Measurements from ENCODE around the gene CCNT2. TPM values are rescaled to one million over a fixed set of nuclear protein-coding genes. Genes with fewer than 3 reads are reported as not detected.
"Not testable (repeated sequence)": the region's sequence is repeated elsewhere in the genome, so short reads cannot be mapped to it uniquely, and the experiment has no call there.

CCNT2 gene
- total RNA-seq, 1 donor from 2014 or later = 108 TPM

DNA sequence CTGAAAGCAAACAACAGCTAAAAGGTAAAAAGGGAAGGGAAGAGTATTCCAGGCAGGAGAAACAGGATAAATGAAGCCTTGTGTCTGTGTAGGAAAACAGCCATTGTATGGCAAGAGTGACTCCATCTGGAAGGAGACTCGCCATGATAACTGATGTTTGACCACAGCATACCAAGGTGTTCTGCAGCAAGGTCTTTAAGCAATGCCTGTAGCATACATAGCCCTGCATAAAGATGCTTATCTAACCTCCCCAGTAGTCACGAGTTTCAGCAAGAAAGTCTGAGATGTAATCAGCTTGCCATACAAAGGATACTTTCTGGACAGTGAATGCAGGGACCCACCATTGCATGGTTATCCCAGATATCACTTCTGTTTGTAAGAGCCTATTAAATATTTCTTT, 11.9 kb upstream of the CCNT2 start:
- no peak for DNase-seq (ENCODE audit: low spot score)
- H3K4me1 Mint-ChIP-seq = no peaks in the 10 kb centered on the region
- H3K9me3 ChIP-seq (ENCODE audit: low read depth) = no peaks in the 10 kb centered on the region
- H3K4me3 ChIP-seq = no peak overlapping the region
- no peaks in the 10 kb centered on the region for H4K20me1 ChIP-seq (ENCODE audit: low read depth)
- no peak overlapping the region for H2AFZ ChIP-seq (replicated peaks)
- no peak overlapping the region for H3K4me3 Mint-ChIP-seq
- H3K27ac ChIP-seq = no peak overlapping the region
- no peak overlapping the region for H3K27ac Mint-ChIP-seq
- no peaks in the 10 kb centered on the region for H3K27me3 ChIP-seq
- TF ChIP-seq EZH2 (IDR thresholded peaks at IDR 0.05) (no peak), EZH2phosphoT487 (IDR thresholded peaks at IDR 0.05) (no peak)
- TF ChIP-seq, protein P1, sequence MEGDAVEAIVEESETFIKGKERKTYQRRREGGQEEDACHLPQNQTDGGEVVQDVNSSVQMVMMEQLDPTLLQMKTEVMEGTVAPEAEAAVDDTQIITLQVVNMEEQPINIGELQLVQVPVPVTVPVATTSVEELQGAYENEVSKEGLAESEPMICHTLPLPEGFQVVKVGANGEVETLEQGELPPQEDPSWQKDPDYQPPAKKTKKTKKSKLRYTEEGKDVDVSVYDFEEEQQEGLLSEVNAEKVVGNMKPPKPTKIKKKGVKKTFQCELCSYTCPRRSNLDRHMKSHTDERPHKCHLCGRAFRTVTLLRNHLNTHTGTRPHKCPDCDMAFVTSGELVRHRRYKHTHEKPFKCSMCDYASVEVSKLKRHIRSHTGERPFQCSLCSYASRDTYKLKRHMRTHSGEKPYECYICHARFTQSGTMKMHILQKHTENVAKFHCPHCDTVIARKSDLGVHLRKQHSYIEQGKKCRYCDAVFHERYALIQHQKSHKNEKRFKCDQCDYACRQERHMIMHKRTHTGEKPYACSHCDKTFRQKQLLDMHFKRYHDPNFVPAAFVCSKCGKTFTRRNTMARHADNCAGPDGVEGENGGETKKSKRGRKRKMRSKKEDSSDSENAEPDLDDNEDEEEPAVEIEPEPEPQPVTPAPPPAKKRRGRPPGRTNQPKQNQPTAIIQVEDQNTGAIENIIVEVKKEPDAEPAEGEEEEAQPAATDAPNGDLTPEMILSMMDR (IDR thresholded peaks at IDR 0.05) = no peak
- no peaks in the 10 kb centered on the region for H3K9me3 Mint-ChIP-seq
- H3K36me3 Mint-ChIP-seq = no peaks in the 10 kb centered on the region
- no peaks in the 10 kb centered on the region for H3K36me3 ChIP-seq
- no peaks in the 10 kb centered on the region for H3K4me1 ChIP-seq
- no peak overlapping the region for H3K4me2 ChIP-seq
- no peak overlapping the region for H3K9ac ChIP-seq
- no peaks in the 10 kb centered on the region for H3F3A ChIP-seq (ENCODE audit: low read depth)
- peaks cover 6% of the 10 kb centered on the region for H3K27me3 Mint-ChIP-seq (ENCODE audit: insufficient read depth, low read depth)
- no peaks in the 10 kb centered on the region for H3K79me2 ChIP-seq (ENCODE audit: low read depth)

DNA sequence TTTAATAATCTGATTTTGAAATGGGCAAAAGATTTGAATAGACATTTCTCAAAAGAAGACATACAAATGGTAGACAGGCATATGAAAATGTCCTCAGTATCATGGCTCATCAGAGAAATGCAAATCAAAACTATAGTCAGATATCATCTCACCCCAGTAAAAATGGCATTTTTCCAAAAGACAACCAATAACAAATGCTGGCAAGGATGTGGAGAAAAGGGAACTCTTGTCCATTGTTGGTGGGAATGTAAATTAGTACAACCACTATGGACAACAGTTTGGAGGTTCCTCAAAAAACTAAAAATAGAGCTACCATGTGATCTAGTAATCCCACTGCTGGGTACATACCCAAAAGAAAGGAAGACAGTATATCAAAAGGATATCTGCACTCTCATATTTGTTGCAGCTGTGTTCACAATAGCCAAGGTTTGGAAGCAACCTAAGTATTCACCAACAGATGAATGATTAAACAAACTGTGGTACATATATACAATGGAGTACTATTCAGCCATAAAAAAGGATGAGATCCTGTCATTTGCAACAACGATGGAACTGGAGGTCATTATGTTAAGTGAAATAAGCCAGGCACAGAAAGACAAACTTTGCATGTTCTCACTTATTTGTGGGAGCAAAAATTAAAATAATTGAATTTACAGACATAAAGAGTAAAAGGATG, 11.0 kb upstream of the CCNT2 start:
- not testable (repeated sequence) for H3K4me3 ChIP-seq; H3K4me3 Mint-ChIP-seq; H3K9me3 ChIP-seq (ENCODE audit: low read depth); H3K9ac ChIP-seq; H2AFZ ChIP-seq (replicated peaks); DNase-seq (ENCODE audit: low spot score); H3K27ac Mint-ChIP-seq; H3K36me3 ChIP-seq; H3K4me1 ChIP-seq; H3K4me1 Mint-ChIP-seq; H3K4me2 ChIP-seq; H3K27ac ChIP-seq; H3K9me3 Mint-ChIP-seq; H3F3A ChIP-seq (ENCODE audit: low read depth); H3K36me3 Mint-ChIP-seq; H3K79me2 ChIP-seq (ENCODE audit: low read depth); H3K27me3 ChIP-seq; H3K27me3 Mint-ChIP-seq (ENCODE audit: insufficient read depth, low read depth); H4K20me1 ChIP-seq (ENCODE audit: low read depth)

DNA sequence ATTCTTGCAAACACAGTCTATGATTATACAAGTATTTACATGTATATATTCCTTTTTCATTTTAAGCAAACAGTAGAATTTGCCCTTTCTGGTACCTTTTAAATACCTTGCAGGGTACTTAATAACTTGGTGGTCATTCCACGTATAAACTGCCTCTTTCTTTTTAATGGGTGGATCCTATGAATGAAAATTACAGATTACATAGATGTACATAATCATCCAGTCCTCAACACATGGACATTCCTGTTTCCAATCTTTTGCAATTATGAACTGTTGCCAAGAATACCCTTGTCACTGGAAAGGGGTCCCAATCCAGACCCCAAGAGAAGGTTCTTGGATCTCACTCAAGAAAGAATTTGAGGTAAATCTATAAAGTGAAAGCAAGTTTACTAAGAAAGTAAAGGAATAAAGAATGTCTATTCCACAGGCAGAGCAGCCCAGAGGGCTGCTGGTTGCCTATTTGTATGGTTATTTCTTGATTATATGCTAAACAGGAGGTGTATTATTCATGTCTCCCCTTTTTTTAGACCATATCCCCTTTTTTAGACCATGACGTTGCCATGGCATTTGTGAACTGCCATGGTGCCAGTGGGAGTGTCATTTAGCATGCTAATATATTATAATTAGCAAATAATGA, 7.7 kb upstream of the CCNT2 start:
- Histone ChIP-seq H3K9ac (no peak overlapping the region), H3K27me3 (no peaks in the 10 kb centered on the region), H3F3A (ENCODE audit: low read depth) (no peaks in the 10 kb centered on the region), H3K4me1 (no peaks in the 10 kb centered on the region), H3K27ac (no peak overlapping the region), H3K4me3 (no peak overlapping the region), H2AFZ (replicated peaks) (no peak overlapping the region), H3K4me2 (no peak overlapping the region), H4K20me1 (ENCODE audit: low read depth) (no peaks in the 10 kb centered on the region), H3K36me3 (no peaks in the 10 kb centered on the region), H3K79me2 (ENCODE audit: low read depth) (no peaks in the 10 kb centered on the region), H3K9me3 (ENCODE audit: low read depth) (no peaks in the 10 kb centered on the region)
- TF ChIP-seq, protein P1 (IDR thresholded peaks at IDR 0.05) = no peak
- TF ChIP-seq EZH2 (IDR thresholded peaks at IDR 0.05) = no peak
- TF ChIP-seq EZH2phosphoT487 (IDR thresholded peaks at IDR 0.05) = no peak
- no peaks in the 10 kb centered on the region for H3K36me3 Mint-ChIP-seq
- H3K4me1 Mint-ChIP-seq = no peaks in the 10 kb centered on the region
- H3K27me3 Mint-ChIP-seq (ENCODE audit: insufficient read depth, low read depth) = peaks cover 4% of the 10 kb centered on the region
- peaks cover 20% of the 10 kb centered on the region for H3K9me3 Mint-ChIP-seq
- H3K4me3 Mint-ChIP-seq = no peak overlapping the region
- no peak overlapping the region for H3K27ac Mint-ChIP-seq
- DNase-seq (ENCODE audit: low spot score) = no peak

DNA sequence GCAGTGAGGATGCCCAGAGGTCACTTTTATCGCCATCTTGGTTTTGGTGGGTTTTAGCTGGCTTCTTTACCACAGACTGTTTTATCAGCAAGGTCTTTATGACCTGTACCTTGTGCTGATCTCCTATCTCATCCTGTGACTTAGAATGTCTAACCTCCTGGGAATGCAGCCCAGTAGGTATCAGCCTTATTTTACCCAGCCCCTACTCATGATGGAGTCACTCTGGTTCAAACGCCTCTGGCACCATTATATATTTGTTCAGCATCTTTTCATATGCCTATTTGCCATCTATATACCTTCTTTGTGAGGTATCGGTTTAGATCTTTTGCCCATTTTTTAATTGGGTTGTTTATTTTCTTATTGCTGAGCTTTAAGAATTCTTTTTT, 7.2 kb upstream of the CCNT2 start:
- no peak overlapping the region for H3K9ac ChIP-seq
- no peak overlapping the region for H3K4me3 Mint-ChIP-seq
- no peaks in the 10 kb centered on the region for H3K79me2 ChIP-seq (ENCODE audit: low read depth)
- no peaks in the 10 kb centered on the region for H3K4me1 ChIP-seq
- H3K27ac ChIP-seq = no peak overlapping the region
- H3K4me1 Mint-ChIP-seq = no peaks in the 10 kb centered on the region
- no peaks in the 10 kb centered on the region for H3K36me3 Mint-ChIP-seq
- H3K27me3 ChIP-seq = no peaks in the 10 kb centered on the region
- TF ChIP-seq EZH2phosphoT487 (IDR thresholded peaks at IDR 0.05) = no peak
- TF ChIP-seq, protein P1 (IDR thresholded peaks at IDR 0.05) = no peak
- TF ChIP-seq EZH2 (IDR thresholded peaks at IDR 0.05) = no peak
- no peaks in the 10 kb centered on the region for H3F3A ChIP-seq (ENCODE audit: low read depth)
- H3K4me2 ChIP-seq = no peak overlapping the region
- H3K27ac Mint-ChIP-seq = no peak overlapping the region
- H3K27me3 Mint-ChIP-seq (ENCODE audit: insufficient read depth, low read depth) = peaks cover 4% of the 10 kb centered on the region
- H3K9me3 Mint-ChIP-seq = peaks cover 20% of the 10 kb centered on the region
- no peak for DNase-seq (ENCODE audit: low spot score)
- no peak overlapping the region for H3K4me3 ChIP-seq
- H2AFZ ChIP-seq (replicated peaks) = no peak overlapping the region
- no peaks in the 10 kb centered on the region for H3K9me3 ChIP-seq (ENCODE audit: low read depth)
- H3K36me3 ChIP-seq = no peaks in the 10 kb centered on the region
- H4K20me1 ChIP-seq (ENCODE audit: low read depth) = no peaks in the 10 kb centered on the region
